ENCODE measurements around the gene HOXD11.

HOXD11 gene

DNA sequence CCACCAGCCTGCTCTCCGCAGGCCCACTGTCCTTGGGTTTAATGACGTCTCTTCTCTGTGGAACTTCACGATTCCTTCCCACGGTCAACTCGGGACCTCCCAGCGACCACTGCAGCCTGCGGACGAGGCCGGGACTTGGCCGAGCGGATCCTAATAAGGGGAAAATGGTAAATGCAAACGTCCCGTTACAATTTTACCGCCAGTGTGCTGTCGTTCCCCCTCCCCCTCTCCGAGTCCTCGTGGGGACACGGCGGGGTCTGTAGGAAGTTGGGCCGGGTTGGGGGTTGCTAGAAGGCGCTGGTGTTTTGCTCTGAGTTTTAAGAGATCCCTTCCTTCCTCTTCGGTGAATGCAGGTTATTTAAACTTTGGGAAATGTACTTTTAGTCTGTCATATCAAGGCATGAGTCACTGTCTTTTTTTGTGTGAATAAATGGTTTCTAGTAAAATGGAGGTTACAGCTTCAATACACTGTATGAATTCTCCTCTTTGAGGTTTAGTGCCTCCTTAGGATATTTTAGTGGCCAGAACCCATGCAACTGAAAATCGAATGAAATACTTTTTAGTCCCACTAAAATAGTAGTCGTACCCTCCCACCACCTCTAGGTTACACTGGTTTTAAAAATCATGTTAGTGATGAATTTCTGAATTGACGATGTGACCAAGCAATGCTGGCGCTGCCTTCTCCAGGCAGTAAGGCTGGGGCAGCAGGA lies 2.3 kb downstream of the HOXD11 start:
- DNase-seq = peak in 1 of 2 experiments; percentile 27

DNA sequence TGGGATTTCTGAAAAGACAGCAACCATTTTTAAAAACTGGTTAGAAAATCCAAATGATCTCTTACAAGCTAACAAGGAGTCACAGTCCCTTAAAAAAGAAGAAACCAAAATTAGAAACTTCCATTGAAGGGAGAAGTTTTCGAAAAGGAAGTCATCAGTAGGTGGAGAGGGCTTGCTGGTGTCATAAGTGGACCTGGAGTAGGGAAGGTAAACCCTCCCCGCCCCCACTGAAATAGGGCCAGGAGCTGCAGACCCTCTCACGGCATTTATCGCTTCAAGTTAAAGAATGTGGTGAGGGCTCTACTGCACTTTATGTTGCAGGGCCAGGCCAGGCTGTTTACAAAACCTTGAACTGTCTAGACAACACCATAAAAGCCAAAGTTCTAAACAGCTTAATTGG lies 2.9 kb downstream of the HOXD11 start:
- no peak for DNase-seq

- peak; percentile 31 to 41 for DNase-seq
Observed at GRCh38 chr2:176110415-176111308, 3.6 kb downstream of the HOXD11 start.

GRCh38 chr2:176111309-176111663 lies 4.2 kb downstream of the HOXD11 start:
- peak; percentile 81 to 97 for DNase-seq

GRCh38 chr2:176111846-176112374 lies 4.8 kb downstream of the HOXD11 start:
- DNase-seq = no peak

GRCh38 chr2:176112375-176113302 lies 5.6 kb downstream of the HOXD11 start:
- DNase-seq = no peak

DNA sequence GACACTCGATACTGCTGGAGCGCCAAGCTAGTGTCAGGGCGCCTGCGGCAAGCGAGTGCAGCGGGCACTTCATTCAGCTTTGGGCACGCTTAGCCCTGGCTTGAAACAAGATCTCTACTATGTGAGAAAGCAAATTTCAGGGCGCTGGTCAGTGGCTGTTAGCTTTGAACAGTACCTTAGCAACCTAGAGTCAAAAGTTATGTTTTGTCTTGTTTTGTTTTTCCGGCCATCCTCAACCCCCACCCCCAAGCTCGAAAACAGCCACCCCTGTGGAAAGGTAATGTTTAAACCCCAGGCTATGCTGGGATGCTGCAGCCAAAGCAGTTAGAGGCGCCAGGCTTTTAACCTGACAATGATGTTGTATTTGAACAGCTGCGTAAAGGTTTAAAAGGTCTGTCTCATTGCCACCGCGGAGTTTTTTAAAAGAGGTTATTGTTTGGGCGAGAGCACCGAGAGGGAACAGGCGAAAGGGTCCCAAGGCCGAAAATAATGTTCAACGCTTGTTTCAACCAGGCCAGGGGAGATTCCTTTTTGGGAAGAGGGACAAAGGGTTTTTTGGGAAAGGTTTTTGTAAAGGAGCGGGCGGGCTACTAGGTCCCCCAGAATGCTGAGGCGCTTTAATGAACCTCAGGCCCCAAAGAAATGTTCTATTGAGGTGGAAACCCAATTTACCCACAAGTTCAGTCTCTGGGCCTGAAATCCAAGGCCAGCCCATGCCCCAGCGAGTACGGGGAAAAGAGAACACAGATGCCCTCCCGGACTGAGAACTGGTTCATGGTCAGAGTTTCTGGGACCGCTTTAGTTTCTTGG lies 7.2 kb downstream of the HOXD11 start:
- no peak for DNase-seq

DNA sequence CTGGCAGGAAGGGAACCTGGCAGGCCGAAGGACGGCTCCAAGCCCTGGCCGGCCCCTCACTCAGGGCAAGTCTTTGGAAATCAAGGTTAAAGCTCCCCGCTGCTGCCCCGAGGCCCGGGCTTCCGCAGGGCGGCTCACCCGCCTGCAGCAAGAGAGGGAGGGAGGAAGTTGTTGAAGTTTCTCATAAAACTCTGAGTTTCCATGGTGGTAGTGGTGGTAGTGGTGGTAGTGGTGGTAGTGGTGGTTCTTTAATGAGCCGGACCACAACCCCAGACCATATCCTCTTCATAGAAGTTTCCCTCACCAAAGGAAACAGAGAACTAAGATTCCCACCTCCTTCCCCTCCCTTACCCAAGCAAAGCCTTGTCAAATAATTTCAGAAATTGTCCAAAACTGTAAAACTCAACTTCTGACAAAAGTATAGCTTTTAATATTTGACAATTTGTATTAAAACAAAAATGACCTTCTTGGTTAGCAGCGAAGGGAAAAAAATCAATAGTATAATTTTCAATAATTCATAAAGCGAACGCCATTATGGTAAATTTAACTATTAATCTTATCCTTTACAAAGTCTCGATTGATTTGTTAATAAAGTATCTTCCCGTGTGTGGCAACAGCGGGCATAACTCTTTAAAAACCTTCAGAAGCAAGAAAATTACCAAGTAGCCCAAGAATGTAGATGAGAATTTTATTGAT lies 8.0 kb downstream of the HOXD11 start:
- DNase-seq = peak in 1 of 2 experiments; percentile 26

- no peak for DNase-seq
Observed at GRCh38 chr2:176115883-176116813, 9.1 kb downstream of the HOXD11 start, which contains the start of gene HOXD10. Gene HOXD10 (plus strand): TSS chr2:176116778. CDS start chr2:176116834, 56 bp downstream.

GRCh38 chr2:176117162-176117822 lies 10.2 kb downstream of the HOXD11 start:
- no peak for DNase-seq

GRCh38 chr2:176117823-176118371 lies 10.8 kb downstream of the HOXD11 start:
- no peak for DNase-seq

GRCh38 chr2:176118601-176119339 lies 11.7 kb downstream of the HOXD11 start:
- peak; percentile 84 to 86 for DNase-seq

GRCh38 chr2:176120364-176121189 lies 13.5 kb downstream of the HOXD11 start:
- DNase-seq = no peak

DNA sequence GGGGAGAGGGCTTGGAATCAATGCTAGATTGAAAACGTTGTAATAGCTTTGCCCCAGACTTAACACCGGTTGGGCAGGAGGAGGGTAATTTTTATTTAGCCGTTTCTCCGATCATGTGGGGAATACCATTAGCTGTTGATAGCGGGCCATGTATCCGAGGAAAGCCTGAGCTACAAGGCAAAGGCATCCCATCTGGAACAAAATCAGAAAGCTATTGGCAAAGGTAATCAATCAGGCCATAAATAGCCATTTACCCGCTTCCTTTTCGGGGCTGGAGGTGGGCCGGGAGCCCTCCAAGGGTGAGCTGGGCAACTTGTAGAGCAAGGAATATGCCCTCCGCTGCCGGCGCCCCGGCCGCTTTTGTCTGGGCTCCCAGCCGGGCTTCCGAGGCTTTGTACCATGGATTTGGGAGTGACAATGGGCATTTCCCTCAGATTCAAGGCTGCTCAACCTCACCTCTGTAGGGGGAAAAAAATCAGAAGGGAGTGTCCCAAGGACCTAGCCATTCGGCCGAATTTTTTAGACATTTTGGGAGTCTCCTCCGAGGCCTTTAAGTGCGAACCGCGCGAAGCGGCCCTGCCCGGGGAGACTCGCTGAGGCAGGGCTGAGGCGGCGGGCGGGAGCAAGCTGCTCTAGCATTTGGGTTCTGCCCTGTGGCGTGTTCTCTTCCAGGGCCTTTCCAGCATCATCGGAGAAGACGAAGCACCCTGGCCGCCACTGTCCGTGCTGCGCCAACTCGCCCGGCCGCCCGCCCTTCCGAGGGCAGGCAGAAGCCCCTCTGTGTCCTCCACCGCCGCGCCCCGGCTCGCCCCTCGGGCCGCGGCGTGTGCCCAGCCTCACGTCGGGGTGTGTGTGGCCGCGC lies 14.3 kb downstream of the HOXD11 start:
- no peak for DNase-seq

DNA sequence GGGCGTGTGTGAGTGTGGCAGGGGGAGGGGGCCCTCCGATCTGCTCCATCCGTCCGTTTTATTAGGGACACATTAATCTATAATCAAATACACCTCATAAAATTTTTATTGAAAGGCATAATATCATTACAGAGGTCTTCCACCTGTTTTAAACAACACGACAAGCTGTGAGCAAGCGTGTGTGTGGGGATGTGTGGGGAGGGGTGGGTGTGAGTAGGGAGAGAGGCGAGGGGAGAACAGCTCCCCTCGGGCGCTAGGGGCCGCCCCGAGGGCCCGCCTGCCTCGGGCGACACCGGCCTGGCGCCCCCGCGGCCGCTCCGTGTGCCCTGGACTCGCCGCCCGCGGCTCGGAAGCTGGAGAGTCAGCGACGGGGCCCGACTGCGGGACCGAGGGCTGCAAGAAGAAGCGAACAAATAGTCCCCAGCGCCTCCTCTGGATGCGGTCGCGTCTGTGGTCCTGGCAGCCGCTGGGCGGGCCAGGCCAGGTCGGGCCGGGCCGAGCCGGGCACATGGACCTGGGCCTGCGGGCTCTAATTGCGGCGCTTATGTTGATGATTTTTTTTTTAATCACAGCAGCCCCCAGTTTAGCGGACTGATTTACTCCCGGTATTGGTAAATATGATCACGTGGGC lies 15.1 kb downstream of the HOXD11 start:
- no peak for DNase-seq

Data from Kasumi-1 (cell line).